ENCODE data around the gene CHD1L. TPM values are rescaled to one million over a fixed set of nuclear protein-coding genes. Genes with fewer than 3 reads are reported as not detected.

The CHD1L gene
- total RNA-seq, 1 experiment from 2014 or later, result 81.5 TPM

- no peak for DNase-seq (ENCODE audit: unreplicated experiment)
- no peaks in the 10 kb centered on the region for H3K9me3 Mint-ChIP-seq (ENCODE audit: unreplicated experiment)
- intact Hi-C loops (cut with micrococcal nuclease), result no loop called here
- ChIA-PET CTCF (interaction anchor here (1.1 to 1.8 kb wide), 3 partner anchors 9 to 65 kb away, joined by 3 to 6 read pairs (median 5); no protein-coding TSS in a partner anchor), POLR2A (interaction anchor here (0.9 to 5.3 kb wide), 3 partner anchors 9 to 66 kb away, joined by 6 to 66 read pairs (median 31); partner anchors contain the start of genes FMO5 and PRKAB2)
- peaks cover 7% of the 10 kb centered on the region for H3K4me1 Mint-ChIP-seq (ENCODE audit: insufficient read depth, unreplicated experiment)
- peaks cover 7% of the 10 kb centered on the region for H3K36me3 Mint-ChIP-seq (ENCODE audit: insufficient read depth, unreplicated experiment)
- BruUV-seq (replicated peaks), result no TSS peak
- H3K27me3 Mint-ChIP-seq (ENCODE audit: insufficient read depth, unreplicated experiment), result no peaks in the 10 kb centered on the region
- no peak for TF ChIP-seq CTCF (IDR thresholded peaks at IDR 0.05; ENCODE audit: unreplicated experiment)
- no peak overlapping the region for H3K4me3 Mint-ChIP-seq (ENCODE audit: unreplicated experiment)
- H3K27ac Mint-ChIP-seq (ENCODE audit: low read depth, unreplicated experiment), result no peak overlapping the region
Observed at GRCh38 chr1:147235822-147236221, 6.7 kb upstream of the CHD1L start.

- Mint-ChIP-seq H3K9me3 (ENCODE audit: unreplicated experiment) (no peaks in the 10 kb centered on the region), H3K27ac (ENCODE audit: low read depth, unreplicated experiment) (no peak overlapping the region), H3K4me1 (ENCODE audit: insufficient read depth, unreplicated experiment) (peaks cover 7% of the 10 kb centered on the region), H3K27me3 (ENCODE audit: insufficient read depth, unreplicated experiment) (no peaks in the 10 kb centered on the region), H3K4me3 (ENCODE audit: unreplicated experiment) (no peak overlapping the region), H3K36me3 (ENCODE audit: insufficient read depth, unreplicated experiment) (peaks cover 7% of the 10 kb centered on the region)
- intact Hi-C loops (cut with micrococcal nuclease), result no loop called here
- no peak for DNase-seq (ENCODE audit: unreplicated experiment)
- ChIA-PET POLR2A (interaction anchor here (0.9 to 5.3 kb wide), 3 partner anchors 9 to 66 kb away, joined by 6 to 66 read pairs (median 31); partner anchors contain the start of genes FMO5 and PRKAB2), CTCF (interaction anchor here (0.5 to 1.8 kb wide), 11 partner anchors 8 to 65 kb away, joined by 3 to 9 read pairs (median 4); no protein-coding TSS in a partner anchor)
- TF ChIP-seq CTCF (IDR thresholded peaks at IDR 0.05; ENCODE audit: unreplicated experiment), result no peak
- no TSS peak for BruUV-seq (replicated peaks)
Observed at GRCh38 chr1:147236448-147236847, 6.0 kb upstream of the CHD1L start.

- intact Hi-C loops (cut with micrococcal nuclease), result no loop called here
- no peak for TF ChIP-seq CTCF (IDR thresholded peaks at IDR 0.05; ENCODE audit: unreplicated experiment)
- H3K4me1 Mint-ChIP-seq (ENCODE audit: insufficient read depth, unreplicated experiment), result peaks cover 11% of the 10 kb centered on the region
- H3K9me3 Mint-ChIP-seq (ENCODE audit: unreplicated experiment), result no peaks in the 10 kb centered on the region
- H3K27ac Mint-ChIP-seq (ENCODE audit: low read depth, unreplicated experiment), result no peak overlapping the region
- peaks cover 7% of the 10 kb centered on the region for H3K36me3 Mint-ChIP-seq (ENCODE audit: insufficient read depth, unreplicated experiment)
- no peaks in the 10 kb centered on the region for H3K27me3 Mint-ChIP-seq (ENCODE audit: insufficient read depth, unreplicated experiment)
- ChIA-PET CTCF (interaction anchor here (0.5 to 1.8 kb wide), 15 partner anchors 8 to 659 kb away, joined by 3 to 9 read pairs (median 4); no protein-coding TSS in a partner anchor), POLR2A (interaction anchor here (0.6 to 5.3 kb wide), 5 partner anchors 9 to 67 kb away, joined by 3 to 66 read pairs (median 3); partner anchors contain the start of genes FMO5 and PRKAB2)
- H3K4me3 Mint-ChIP-seq (ENCODE audit: unreplicated experiment), result no peak overlapping the region
- BruUV-seq (replicated peaks), result no TSS peak
- DNase-seq (ENCODE audit: unreplicated experiment), result peak; percentile 23
Observed at GRCh38 chr1:147236959-147237791, 5.3 kb upstream of the CHD1L start.

All from MCF 10A (cell line).